CD4-positive, alpha-beta T cell (primary cell): ENCODE data around the gene ADGRD2. TPM values are rescaled to one million over a fixed set of nuclear protein-coding genes. Genes with fewer than 3 reads are reported as not detected.

ENCODE experiments used
- ATAC-seq: fragments of 200-7000 bp; cut with Tn5 transposase; one replicate; pipeline ENCODE4 v1.10.0; 2022; ENCODE audit warnings: mild to moderate bottlenecking; ENCODE audit not compliant: poor library complexity
- CTCF ChIA-PET: fragments of 350-600 bp; sonication (Branson Sonifier 250); formaldehyde crosslinking; loops from one replicate; lab custom pipeline; 2021; ENCODE audit warnings: antibody characterized with exemption, inconsistent platforms; lab: Charles Lee
- POLR2A ChIA-PET: fragments of 350-600 bp; sonication (Branson Sonifier 250); formaldehyde crosslinking; loops from one replicate; lab custom pipeline; 2021; ENCODE audit warnings: antibody characterized with exemption, inconsistent platforms; lab: Charles Lee
- DNase-seq, 14 experiments: peaks; one replicate each; pipeline ENCODE4 v3.0.0-alpha.2; 2013 to 2020; ENCODE audit warnings: mixed read lengths in 2 of 14
- H3K27ac ChIP-seq, 2 donors: one replicate each; pipeline versions ENCODE4 v1.5.1 to v1.7.0; 2013; ENCODE audit warnings: low read length in 2 of 2, low read depth in 1 of 2, mild to moderate bottlenecking in 1 of 2
- H3K27me3 ChIP-seq, 2 experiments: 1 replicate in 1 of 2; 2 replicates in 1 of 2; pipeline versions ENCODE4 v1.6.1 to v1.7.0; 2013; ENCODE audit warnings: low read length in 2 of 2, control low read depth in 1 of 2, mild to moderate bottlenecking in 1 of 2, moderate library complexity in 1 of 2; ENCODE audit not compliant: insufficient read depth in 2 of 2, control insufficient read depth in 1 of 2
- H3K36me3 ChIP-seq: one replicate; pipeline ENCODE4 v1.6.1; 2013; ENCODE audit warnings: low read length, control low read depth; ENCODE audit not compliant: insufficient read depth
- H3K4me1 ChIP-seq: one replicate; pipeline ENCODE4 v1.6.1; 2013; ENCODE audit warnings: low read length, control low read depth; ENCODE audit not compliant: insufficient read depth
- H3K4me3 ChIP-seq: one replicate; pipeline ENCODE4 v1.5.1; 2013; ENCODE audit warnings: mild to moderate bottlenecking, low read length, moderate library complexity
- H3K9me3 ChIP-seq, 2 experiments: 1 replicate in 1 of 2; 2 replicates in 1 of 2; pipeline versions ENCODE4 v1.6.1 to v1.7.0; 2013; ENCODE audit warnings: low read length in 2 of 2, mild to moderate bottlenecking in 2 of 2, control low read depth in 1 of 2, moderate library complexity in 1 of 2; ENCODE audit not compliant: control insufficient read depth in 1 of 2, insufficient read depth in 1 of 2
- H3K27ac Mint-ChIP-seq: one replicate; pipeline ENCODE4 v1.8.0; 2020; ENCODE audit warnings: mixed read lengths
- H3K27me3 Mint-ChIP-seq: one replicate; pipeline ENCODE4 v1.8.0; 2021; ENCODE audit warnings: mixed read lengths
- H3K36me3 Mint-ChIP-seq: one replicate; pipeline ENCODE4 v1.8.0; 2021; ENCODE audit warnings: low read depth, mixed read lengths
- H3K4me1 Mint-ChIP-seq: one replicate; pipeline ENCODE4 v1.8.0; 2021; ENCODE audit warnings: low read depth, mixed read lengths
- H3K4me3 Mint-ChIP-seq: one replicate; pipeline ENCODE4 v1.8.0; 2020; ENCODE audit warnings: mild to moderate bottlenecking, mixed read lengths
- H3K9me3 Mint-ChIP-seq: one replicate; pipeline ENCODE4 v1.8.0; 2020; ENCODE audit warnings: mixed read lengths
- CTCF ChIP-seq: fragments of 200-600 bp; IDR thresholded peaks from one replicate; pipeline ENCODE4 v1.8.0; 2022; ENCODE audit warnings: antibody characterized with exemption, mild to moderate bottlenecking
- intact Hi-C, 2 experiments: fragments of 100-400 bp; cut with DNase I in 1 of 2; cut with micrococcal nuclease in 1 of 2; formaldehyde crosslinking; loops; one replicate each; pipeline versions ENCODE4 v1.15.1 to v1.9.0; 2023 to 2025; cut with DNase I, micrococcal nuclease
- total RNA-seq, 174 experiments: library from RNA in 2 of 174; stranded (reverse) in 2 of 174; gene quantifications; one replicate each; pipeline ENCODE4 v1.2.3 and lab custom pipeline; 2021 to 2026

ADGRD2 gene
- total RNA-seq, 2 experiments from 2014 or later = not detected

GRCh38 chr9:124518116-124518515 lies 67.9 kb downstream of the ADGRD2 start:
- no peak overlapping the region for H3K4me3 Mint-ChIP-seq
- no peak for ATAC-seq
- DNase-seq = no peak
- Histone ChIP-seq H3K4me3 (no peak overlapping the region), H3K27me3 (peaks cover 0 to 3% of the 10 kb centered on the region in 2 experiments), H3K4me1 (no peaks in the 10 kb centered on the region), H3K36me3 (no peaks in the 10 kb centered on the region), H3K9me3 (peaks cover 0 to 5% of the 10 kb centered on the region in 2 experiments), H3K27ac (no peak overlapping the region)
- ChIA-PET CTCF (no interaction called here), POLR2A (no interaction called here)
- H3K9me3 Mint-ChIP-seq = no peaks in the 10 kb centered on the region
- no peaks in the 10 kb centered on the region for H3K36me3 Mint-ChIP-seq
- no peaks in the 10 kb centered on the region for H3K4me1 Mint-ChIP-seq
- intact Hi-C loops = no loop called here
- peaks cover 19% of the 10 kb centered on the region for H3K27me3 Mint-ChIP-seq
- no peak for TF ChIP-seq CTCF
- H3K27ac Mint-ChIP-seq = no peak overlapping the region

GRCh38 chr9:124520206-124520596 lies 70.0 kb downstream of the ADGRD2 start:
- Mint-ChIP-seq H3K4me1 (no peaks in the 10 kb centered on the region), H3K36me3 (no peaks in the 10 kb centered on the region), H3K27ac (no peak overlapping the region), H3K27me3 (peaks cover 19% of the 10 kb centered on the region), H3K4me3 (no peak overlapping the region), H3K9me3 (no peaks in the 10 kb centered on the region)
- CTCF ChIA-PET = no interaction called here
- DNase-seq = no peak
- Histone ChIP-seq H3K9me3 (peaks cover 0 to 5% of the 10 kb centered on the region in 2 experiments), H3K27ac (no peak overlapping the region), H3K4me1 (no peaks in the 10 kb centered on the region), H3K36me3 (no peaks in the 10 kb centered on the region), H3K27me3 (peaks cover 0 to 3% of the 10 kb centered on the region in 2 experiments), H3K4me3 (no peak overlapping the region)
- intact Hi-C loops = no loop called here
- no peak for ATAC-seq
- POLR2A ChIA-PET = no interaction called here
- TF ChIP-seq CTCF = no peak

- H3K9me3 Mint-ChIP-seq = no peaks in the 10 kb centered on the region
- ATAC-seq = no peak
- Histone ChIP-seq H3K4me3 (no peak overlapping the region), H3K4me1 (no peaks in the 10 kb centered on the region), H3K27ac (no peak overlapping the region), H3K9me3 (peaks cover 0 to 5% of the 10 kb centered on the region in 2 experiments), H3K27me3 (peaks cover 0 to 3% of the 10 kb centered on the region in 2 experiments), H3K36me3 (no peaks in the 10 kb centered on the region)
- ChIA-PET CTCF (no interaction called here), POLR2A (no interaction called here)
- H3K36me3 Mint-ChIP-seq = no peaks in the 10 kb centered on the region
- no peak for DNase-seq
- no peak overlapping the region for H3K27ac Mint-ChIP-seq
- peaks cover 19% of the 10 kb centered on the region for H3K27me3 Mint-ChIP-seq
- no peak for TF ChIP-seq CTCF
- H3K4me3 Mint-ChIP-seq = no peak overlapping the region
- intact Hi-C loops = no loop called here
- no peaks in the 10 kb centered on the region for H3K4me1 Mint-ChIP-seq
Measured at GRCh38 chr9:124521142-124521541, 70.9 kb downstream of the ADGRD2 start.
